Measurements from ENCODE around the gene CMPK2.
"Not testable (repeated sequence)": the region's sequence is repeated elsewhere in the genome, so short reads cannot be mapped to it uniquely, and the experiment has no call there.

Gene CMPK2

DNA sequence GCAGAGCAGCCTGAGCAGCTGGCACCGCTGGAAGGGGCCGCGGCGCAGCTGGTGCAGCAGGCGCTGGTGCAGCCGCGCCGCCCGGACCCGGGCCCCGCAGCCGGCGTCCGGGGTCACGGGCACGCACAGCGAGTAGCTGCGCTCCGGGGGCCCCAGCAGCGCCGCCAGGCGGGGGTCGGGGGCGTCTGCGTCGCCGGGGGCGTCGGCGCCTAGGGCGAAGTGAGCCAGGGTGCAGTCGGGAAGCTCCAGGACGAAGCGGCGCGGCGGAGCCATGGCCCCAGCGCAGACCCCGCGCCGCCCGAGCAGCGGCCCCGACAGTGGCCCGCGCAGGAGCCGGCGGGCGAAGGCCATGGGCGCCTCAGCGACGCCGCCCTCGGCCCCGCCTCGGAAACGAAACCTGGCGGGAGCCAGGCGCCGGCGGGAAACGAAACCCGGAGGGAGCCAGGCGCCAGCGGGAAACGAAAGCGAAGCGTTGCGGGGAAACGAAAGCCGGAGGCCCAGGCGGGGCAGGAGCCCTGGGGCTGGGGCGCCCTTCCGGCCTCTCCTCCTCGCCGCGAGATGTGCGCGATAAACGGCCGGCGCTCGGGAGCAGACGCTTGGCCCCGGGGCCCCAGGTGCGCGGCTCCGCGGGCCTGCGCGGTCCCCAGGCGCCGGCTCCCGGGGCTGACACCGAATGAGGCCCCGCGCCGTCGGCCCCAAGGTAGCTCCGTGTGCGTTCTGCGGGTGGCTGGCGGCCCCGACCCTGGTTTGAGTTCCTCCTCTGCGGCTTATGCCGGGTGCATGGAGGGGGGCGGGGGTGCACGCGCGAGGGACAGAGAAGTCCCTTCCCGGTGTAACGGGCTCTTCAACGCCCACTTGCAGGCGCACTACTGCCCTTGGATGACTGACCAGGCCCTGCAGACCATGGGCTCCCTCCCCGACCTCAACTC, at the start of gene CMPK2:
Gene CMPK2, minus strand, starts transcription at position 562 of the 929 bp plus-strand sequence. Its CDS starts 211 bp downstream, at position 351.
- peak; percentile 27 for DNase-seq (ENCODE audit: low read depth)

DNA sequence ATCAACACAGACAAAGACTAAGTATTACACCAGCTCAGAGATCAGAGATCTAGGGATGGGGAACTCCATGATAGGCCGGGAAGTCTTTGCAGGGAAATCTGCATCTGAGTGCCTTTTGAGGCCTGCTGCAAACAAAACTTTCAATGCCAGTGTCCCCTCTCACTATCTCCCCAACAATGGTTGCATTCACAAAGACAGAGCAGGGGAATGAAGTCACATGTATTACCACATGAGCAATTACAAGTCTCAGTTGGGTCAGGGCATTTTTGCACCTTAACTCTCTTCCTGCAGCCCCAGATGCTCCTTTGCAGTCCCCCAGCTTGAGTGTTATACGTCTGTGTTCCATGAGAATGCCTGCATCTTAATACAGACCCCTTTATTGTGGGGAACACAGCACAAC, 49.7 kb upstream of the CMPK2 start:
- DNase-seq (ENCODE audit: low read depth), result no peak

DNA sequence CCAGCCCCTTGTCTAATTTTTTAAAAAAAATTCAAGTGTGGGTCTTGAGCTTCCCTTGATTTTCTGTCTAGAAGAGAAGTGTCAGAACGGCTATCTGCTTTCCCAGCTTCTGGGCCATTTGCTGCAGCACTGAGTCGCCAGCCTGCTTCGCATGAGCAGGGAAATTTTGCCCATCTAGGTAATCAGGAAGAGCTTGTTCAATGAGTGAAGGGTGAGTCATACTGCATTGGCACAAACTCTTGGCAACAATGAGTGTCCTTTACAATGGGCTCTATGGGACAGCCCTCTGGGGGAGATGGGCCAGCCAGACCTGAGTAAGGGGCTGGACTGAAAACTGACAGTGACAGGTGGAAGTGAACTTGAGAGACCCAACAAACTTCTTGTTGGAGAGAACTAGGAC, 49.1 kb upstream of the CMPK2 start:
- peak; percentile 2 for DNase-seq (ENCODE audit: low read depth)

GRCh38 chr2:6913415-6914157, 47.9 kb upstream of the CMPK2 start:
- DNase-seq (ENCODE audit: low read depth), result no peak

DNA sequence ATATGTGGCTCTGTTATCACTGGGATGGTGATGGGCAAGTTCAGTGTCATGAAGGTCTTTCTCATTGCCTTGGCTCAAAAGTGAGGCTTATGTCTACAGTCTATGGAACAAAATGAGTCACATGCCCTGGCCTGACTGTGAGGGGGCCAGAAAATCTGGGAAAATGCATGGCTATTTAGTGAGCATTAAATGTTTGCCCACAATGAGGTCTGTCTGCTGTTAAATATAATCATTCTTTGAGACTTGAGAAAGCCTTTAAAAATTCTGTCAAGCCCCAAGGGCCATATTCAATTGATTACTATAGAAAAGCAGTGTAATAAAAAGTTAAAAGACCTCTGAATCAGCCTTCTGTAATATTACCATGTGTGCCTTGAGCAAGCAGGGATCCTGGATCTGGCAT, 46.0 kb upstream of the CMPK2 start:
- no peak for DNase-seq (ENCODE audit: low read depth)

DNA sequence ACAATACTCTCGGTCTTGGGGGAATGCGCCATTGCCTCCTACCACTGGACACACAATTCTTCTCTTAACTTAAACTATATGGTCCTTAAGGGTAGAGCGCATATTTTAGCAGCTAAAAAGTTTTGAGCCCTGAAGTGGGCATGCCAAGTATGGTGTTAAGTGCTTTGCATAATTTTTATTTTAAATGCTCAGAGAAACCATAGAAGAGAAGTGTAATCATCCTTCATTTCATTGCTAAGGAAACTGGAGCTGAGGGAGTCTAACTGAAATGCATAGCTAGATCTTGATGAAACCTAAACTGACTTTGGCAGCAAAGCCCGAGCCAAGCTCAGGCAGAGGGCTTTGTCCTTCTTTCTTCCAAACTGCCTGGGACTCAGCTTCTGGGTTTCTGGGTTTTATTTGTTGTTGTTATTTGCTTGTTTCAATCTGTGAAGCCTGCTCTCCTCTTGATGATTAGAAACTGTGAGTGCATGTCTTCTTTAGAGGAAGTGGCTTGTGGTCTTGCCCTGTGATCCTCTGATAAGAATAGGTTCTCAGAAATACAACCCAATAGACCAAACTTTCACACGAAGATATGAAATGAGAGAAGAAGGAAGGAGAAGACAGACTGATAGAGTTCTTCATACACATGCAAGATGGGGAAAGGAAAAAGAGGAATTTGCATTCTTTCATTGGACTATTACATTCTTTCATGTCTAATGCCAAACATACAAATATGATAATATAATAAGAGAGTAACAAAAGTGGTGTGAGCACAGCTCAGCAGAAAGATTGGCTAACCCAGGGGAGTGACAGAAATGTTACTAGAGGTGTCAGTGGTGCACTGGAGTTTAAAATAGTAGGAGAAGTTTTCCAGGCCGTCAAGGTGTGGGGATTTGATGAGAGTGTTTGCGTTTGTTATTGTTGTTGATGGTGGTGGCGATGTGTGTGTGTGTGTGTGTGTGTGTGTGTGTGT, 44.0 kb upstream of the CMPK2 start:
- DNase-seq (ENCODE audit: low read depth), result no peak

DNA sequence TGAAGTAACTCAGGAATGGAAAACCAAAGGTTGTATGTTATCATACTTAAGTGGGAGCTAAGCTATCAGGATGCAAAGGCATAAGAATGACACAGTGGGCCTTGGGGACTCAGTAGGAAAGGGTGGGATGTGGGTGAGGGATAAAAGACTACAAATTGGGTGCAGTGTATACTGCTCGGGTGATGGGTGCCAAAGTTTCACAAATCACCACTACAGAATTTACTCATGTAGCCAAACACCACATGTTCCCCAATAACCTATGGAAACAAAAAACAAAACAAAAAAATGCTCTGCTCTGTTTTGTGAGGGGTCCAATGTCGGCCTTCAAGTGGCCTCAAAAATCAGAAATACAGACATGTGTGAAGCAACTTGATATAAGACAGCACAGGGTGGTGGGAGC, 42.6 kb upstream of the CMPK2 start:
- DNase-seq (ENCODE audit: low read depth), result no peak

GRCh38 chr2:6906165-6906741, 40.5 kb upstream of the CMPK2 start:
- DNase-seq (ENCODE audit: low read depth), result no peak

GRCh38 chr2:6905668-6906067, 40.0 kb upstream of the CMPK2 start:
- DNase-seq (ENCODE audit: low read depth), result no peak

GRCh38 chr2:6902581-6902980, 36.9 kb upstream of the CMPK2 start:
- not testable (repeated sequence) for DNase-seq (ENCODE audit: low read depth)

DNA sequence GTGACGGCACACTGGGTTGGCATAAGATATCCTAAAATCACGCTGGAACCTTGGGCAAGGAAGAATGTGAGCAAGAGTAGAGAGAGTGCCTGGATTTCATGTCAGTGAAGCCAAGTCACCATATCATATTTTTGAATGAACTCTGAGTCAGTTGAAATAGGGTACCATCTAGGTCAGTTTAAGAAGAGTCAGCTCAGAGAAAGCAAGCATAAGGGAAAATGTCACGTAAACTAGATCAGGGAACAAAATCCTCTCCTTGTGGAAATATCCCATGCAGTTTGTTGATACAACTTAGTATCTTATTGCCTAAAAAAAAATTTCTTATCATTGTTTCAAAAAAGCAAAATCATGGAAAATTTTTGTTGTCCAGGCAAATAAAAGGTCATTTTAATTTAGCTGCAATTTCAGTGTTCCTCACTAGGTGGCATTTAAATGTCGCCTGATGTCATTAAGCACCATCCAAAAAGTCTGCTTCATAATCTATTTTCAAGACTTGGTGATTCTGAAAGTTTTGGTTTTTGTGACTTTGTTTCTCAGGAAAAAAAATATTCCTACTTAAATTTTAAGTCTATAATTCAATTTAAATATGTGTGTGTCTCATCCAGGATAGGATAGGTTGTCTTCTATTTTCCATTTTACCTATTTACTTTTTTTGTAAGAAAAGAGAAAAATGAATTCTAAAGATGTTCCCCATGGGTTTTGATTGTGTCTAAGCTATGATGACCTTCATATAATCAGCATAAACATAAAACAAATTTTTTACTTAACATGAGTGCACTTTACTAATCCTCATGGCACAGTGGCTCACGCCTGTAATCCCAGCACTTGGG, 31.4 kb upstream of the CMPK2 start:
- peak; percentile 4 for DNase-seq (ENCODE audit: low read depth)

GRCh38 chr2:6893876-6894482, 28.3 kb upstream of the CMPK2 start:
- DNase-seq (ENCODE audit: low read depth), result no peak

DNA sequence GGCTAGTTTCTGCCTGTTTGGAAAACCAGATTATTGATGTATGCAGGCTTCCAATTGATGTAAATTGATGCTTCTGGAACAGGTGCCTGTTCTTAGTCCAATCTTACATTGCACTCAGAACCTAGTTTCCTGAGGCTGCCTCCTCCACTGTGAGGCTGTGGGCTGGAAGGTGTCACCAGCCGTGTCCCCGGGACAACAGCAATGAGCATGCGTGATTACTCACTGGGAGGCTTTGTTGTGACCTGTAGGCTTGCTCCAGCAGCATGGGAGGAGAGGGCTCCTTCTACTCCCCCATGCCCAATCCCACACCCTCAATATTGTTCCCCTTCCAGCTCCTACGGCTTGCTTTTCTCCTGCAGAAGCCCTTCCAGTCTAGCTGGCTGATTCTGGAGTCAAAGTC, 23.0 kb upstream of the CMPK2 start:
- no peak for DNase-seq (ENCODE audit: low read depth)

DNA sequence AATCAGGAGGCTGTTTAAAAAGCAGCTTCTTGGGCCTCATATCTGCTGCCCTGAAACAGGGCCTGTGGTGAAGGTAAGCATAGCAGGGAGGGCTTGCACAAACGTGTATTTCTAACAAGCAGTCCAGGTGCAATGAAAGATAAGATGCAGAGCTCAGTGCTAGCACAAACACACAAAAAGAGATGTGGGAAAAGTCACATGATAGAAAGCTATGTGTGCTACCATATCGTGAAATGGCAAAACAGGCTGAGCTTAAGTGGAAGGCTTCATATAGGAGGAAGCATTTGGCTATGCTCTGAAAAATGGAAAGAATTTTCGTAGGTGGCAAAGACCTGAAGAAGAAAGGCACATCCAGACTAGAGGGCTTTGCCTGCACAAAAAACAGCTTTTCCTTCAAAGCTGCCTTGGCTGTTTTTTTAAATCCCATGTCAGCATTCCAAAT, 22.1 kb upstream of the CMPK2 start:
- DNase-seq (ENCODE audit: low read depth), result no peak

DNA sequence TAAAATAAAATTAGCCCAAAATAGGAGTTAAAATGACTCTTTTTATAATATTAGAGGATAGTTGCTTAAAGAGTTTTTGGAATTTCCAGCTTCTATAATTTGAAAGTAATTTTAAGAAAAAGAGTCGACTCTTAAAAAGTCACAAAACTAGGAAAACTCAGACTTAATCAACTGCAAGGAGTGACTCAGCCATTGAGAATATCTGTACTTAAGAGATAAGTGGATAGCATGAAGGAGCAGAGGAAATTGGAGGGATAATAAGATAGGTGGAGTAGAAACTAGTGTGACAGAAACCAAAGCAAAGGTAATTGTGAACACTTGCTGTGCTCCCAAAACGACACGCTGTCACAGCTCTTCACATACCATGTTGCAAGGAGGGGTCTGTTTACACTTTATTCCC, 20.3 kb upstream of the CMPK2 start:
- no peak for DNase-seq (ENCODE audit: low read depth)

- no peak for DNase-seq (ENCODE audit: low read depth)
Observed at GRCh38 chr2:6885551-6885950, 19.8 kb upstream of the CMPK2 start.

GRCh38 chr2:6883448-6884122, 17.9 kb upstream of the CMPK2 start:
- DNase-seq (ENCODE audit: low read depth), result no peak

DNA sequence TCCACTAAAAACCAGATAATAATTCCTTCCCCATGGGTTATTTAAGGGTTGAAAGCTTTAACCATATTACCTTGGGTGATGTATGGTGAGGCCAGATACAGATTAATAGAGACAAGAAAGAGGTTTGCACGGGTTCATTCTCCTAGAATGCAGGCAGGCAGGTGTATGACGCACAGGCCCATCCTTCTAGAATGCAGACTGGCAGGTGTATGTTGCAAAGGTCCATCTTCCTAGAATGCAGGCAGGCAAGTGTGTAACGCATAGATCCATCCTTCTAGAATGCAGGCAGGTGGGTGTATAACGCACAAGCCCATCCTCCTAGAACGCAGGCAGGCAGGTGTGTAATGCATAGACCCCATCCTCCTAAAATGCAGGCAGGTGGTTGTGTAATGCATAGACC, 15.8 kb upstream of the CMPK2 start:
- DNase-seq (ENCODE audit: low read depth), result no peak

GRCh38 chr2:6881046-6881445, 15.3 kb upstream of the CMPK2 start:
- DNase-seq (ENCODE audit: low read depth), result no peak

All from ELR (cell line).